HG02588 (cell line): ENCODE results near the gene DPP6.

ENCODE experiments used
- ATAC-seq: cut with Tn5 transposase; IDR thresholded peaks from one replicate; pipeline ENCODE4 v1.9.1; 2021; ENCODE audit warnings: mild to moderate bottlenecking, moderate library complexity; ENCODE audit not compliant: unreplicated experiment

Gene DPP6

GRCh38 chr7:154332811-154333580 is 280.8 kb downstream of the DPP6 start:
- ATAC-seq = no peak

- no peak for ATAC-seq
Measured at GRCh38 chr7:154336295-154336694, 284.1 kb downstream of the DPP6 start.

GRCh38 chr7:154338701-154339506 is 286.7 kb downstream of the DPP6 start:
- ATAC-seq = no peak

GRCh38 chr7:154342971-154343633 is 290.9 kb downstream of the DPP6 start:
- no peak for ATAC-seq

GRCh38 chr7:154343778-154344412 is 291.7 kb downstream of the DPP6 start:
- no peak for ATAC-seq

GRCh38 chr7:154345093-154345492 is 292.9 kb downstream of the DPP6 start:
- ATAC-seq = no peak

GRCh38 chr7:154347700-154348266 is 295.6 kb downstream of the DPP6 start:
- ATAC-seq = no peak

- ATAC-seq = no peak
Measured at GRCh38 chr7:154350892-154351291, 298.7 kb downstream of the DPP6 start.

GRCh38 chr7:154353355-154353767 is 301.2 kb downstream of the DPP6 start:
- ATAC-seq = no peak

GRCh38 chr7:154364170-154364569 is 312.0 kb downstream of the DPP6 start:
- ATAC-seq = no peak

GRCh38 chr7:154371424-154371823 is 319.2 kb downstream of the DPP6 start:
- no peak for ATAC-seq

GRCh38 chr7:154372011-154372601 is 319.9 kb downstream of the DPP6 start:
- no peak for ATAC-seq

GRCh38 chr7:154373956-154374355 is 321.8 kb downstream of the DPP6 start:
- ATAC-seq = no peak

GRCh38 chr7:154375956-154376355 is 323.8 kb downstream of the DPP6 start:
- ATAC-seq = no peak

- ATAC-seq = no peak
Measured at GRCh38 chr7:154380771-154381170, 328.6 kb downstream of the DPP6 start.

GRCh38 chr7:154383045-154383444 is 330.8 kb downstream of the DPP6 start:
- no peak for ATAC-seq

- no peak for ATAC-seq
Measured at GRCh38 chr7:154385214-154385613, 333.0 kb downstream of the DPP6 start.

GRCh38 chr7:154387252-154387651 is 335.1 kb downstream of the DPP6 start:
- ATAC-seq = no peak

- no peak for ATAC-seq
Measured at GRCh38 chr7:154388412-154388811, 336.2 kb downstream of the DPP6 start.

GRCh38 chr7:154388999-154389398 is 336.8 kb downstream of the DPP6 start:
- no peak for ATAC-seq
